Upper lobe of left lung (tissue), 6 donors: Measurements from ENCODE around the gene IRF5. TPM values are rescaled to one million over a fixed set of nuclear protein-coding genes. Genes with fewer than 3 reads are reported as not detected.

Source experiments
- ATAC-seq, 2 donors: fragments of 200-7000 bp; cut with Tn5 transposase; one replicate each; pipeline ENCODE4 v1.9.1; 2022; ENCODE audit warnings: mild to moderate bottlenecking in 2 of 2, moderate library complexity in 2 of 2; ENCODE audit not compliant: low FRiP score in 2 of 2
- DNase-seq, 2 donors: peaks; one replicate each; pipeline ENCODE4 v3.0.0-alpha.2; 2019 to 2020
- H3K27ac ChIP-seq, 4 donors: fragments of 200-600 bp; sonication (generic); one replicate each; pipeline ENCODE4 v1.5.1; 2016 to 2019
- H3K27me3 ChIP-seq, 4 donors: fragments of 200-600 bp; sonication (generic); one replicate each; pipeline ENCODE4 v1.5.1; 2017 to 2019
- H3K36me3 ChIP-seq, 4 donors: fragments of 200-600 bp; sonication (generic); one replicate each; pipeline ENCODE4 v1.5.1; 2016 to 2019
- H3K4me1 ChIP-seq, 4 donors: fragments of 200-600 bp; sonication (generic); one replicate each; pipeline ENCODE4 v1.5.1; 2018 to 2019
- H3K4me3 ChIP-seq, 4 donors: fragments of 200-600 bp; sonication (generic); one replicate each; pipeline ENCODE4 v1.5.1; 2017 to 2019; ENCODE audit warnings: mild to moderate bottlenecking in 2 of 4, moderate library complexity in 1 of 4
- H3K9me3 ChIP-seq, 4 donors: fragments of 200-600 bp; sonication (generic); one replicate each; pipeline ENCODE4 v1.5.1; 2018 to 2019
- EP300 ChIP-seq, 4 donors: sonication (generic); formaldehyde crosslinking; IDR thresholded peaks; one replicate each; pipeline ENCODE4 v1.5.1; 2017; ENCODE audit warnings: antibody characterized with exemption in 4 of 4, control low read depth in 2 of 4
- POLR2A ChIP-seq, 4 donors: fragments of 450-650 bp; IDR thresholded peaks; one replicate each; pipeline ENCODE4 v1.5.1; 2016 to 2017; ENCODE audit warnings: antibody characterized with exemption in 4 of 4, mild to moderate bottlenecking in 2 of 4
- POLR2AphosphoS5 ChIP-seq, 2 donors: sonication (generic); formaldehyde crosslinking; IDR thresholded peaks; one replicate each; pipeline ENCODE4 v1.5.1; 2017; ENCODE audit warnings: antibody characterized with exemption in 2 of 2
- WGBS, 2 donors: methylation state at CpG; one replicate each; pipeline ENCODE4 v1.1.5; 2017 to 2018; 5-methylcytosine and 5-hydroxymethylcytosine counted together
- total RNA-seq, 6 donors: library from RNA; depleted of rRNA in 4 of 6; stranded (reverse); fragments of >200 nt in 4 of 6; gene quantifications; one replicate each; pipeline versions ENCODE4 v1.1.0 to v1.2.1, GENCODE V29; 2016 to 2021
- TF ChIP-seq, protein P1 (sequence below), 6 experiments: fragments of 450-650 bp in 4 of 6; fragments of 200-600 bp in 2 of 6; sonication (generic) in 2 of 6; IDR thresholded peaks; one replicate each; pipeline ENCODE4 v1.5.1; 2016 to 2019; ENCODE audit warnings: antibody characterized with exemption in 6 of 6
- donor health status: DM: no; HTN: no; CAD: no; lungs with moderate emphysema.
- donor health status: DM: no; HTN: yes; CAD: no; lungs with severe emphysema.

Gene IRF5, protein sequence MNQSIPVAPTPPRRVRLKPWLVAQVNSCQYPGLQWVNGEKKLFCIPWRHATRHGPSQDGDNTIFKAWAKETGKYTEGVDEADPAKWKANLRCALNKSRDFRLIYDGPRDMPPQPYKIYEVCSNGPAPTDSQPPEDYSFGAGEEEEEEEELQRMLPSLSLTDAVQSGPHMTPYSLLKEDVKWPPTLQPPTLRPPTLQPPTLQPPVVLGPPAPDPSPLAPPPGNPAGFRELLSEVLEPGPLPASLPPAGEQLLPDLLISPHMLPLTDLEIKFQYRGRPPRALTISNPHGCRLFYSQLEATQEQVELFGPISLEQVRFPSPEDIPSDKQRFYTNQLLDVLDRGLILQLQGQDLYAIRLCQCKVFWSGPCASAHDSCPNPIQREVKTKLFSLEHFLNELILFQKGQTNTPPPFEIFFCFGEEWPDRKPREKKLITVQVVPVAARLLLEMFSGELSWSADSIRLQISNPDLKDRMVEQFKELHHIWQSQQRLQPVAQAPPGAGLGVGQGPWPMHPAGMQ
- total RNA-seq, result 10 to 100 TPM; 10.7 to 83.8 (median 45.8) TPM

DNA sequence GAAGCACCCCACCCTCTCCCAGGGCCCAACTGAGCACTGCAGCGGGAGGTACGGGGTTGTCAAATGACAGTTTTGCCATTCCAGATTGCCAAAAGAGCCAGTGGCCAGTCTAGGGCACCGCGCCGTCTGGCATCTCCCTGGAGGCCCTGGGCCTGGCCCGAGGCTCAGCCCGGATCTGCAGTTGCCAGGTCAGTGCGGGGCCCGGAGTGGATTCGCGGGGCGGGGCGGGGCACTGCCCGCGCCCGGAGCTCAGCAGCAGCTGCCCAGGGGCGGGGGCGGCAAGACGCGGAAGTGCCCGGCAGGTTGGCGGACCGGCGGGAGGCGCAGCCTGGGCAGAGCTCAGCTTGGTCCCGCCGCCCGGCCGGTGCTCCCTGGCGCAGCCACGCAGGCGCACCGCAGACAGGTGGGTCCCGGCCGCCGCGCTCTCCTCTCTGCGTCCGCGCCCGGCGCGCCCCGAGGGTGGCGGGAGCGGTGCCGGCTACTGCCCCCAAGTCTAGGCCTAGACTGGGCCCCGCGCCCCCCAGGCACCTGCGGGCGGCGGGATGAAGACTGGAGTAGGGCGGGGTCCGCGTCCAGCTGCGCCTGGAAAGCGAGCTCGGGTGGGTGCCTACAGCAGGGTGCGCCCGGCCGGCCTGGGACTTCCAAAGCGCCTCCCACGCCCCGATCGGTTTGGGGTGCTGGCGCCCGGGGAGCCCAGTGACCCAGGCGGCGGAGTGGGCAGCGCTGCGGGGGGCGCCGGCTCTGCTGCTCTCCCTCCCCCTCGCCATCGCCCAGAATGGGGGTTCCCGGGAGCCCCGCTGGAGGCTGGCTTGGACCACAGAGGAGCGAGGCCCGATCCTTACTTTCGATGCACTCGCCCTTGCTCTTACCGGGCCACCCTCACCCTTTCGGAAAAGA is at the start of gene IRF5:
Gene IRF5 (plus strand): TSS at position 281 of the 897 bp plus-strand sequence. CDS start 4,155 bp downstream, outside the sequence.
- peak in 1 of 2 donors; percentile 62 for ATAC-seq
- no peaks in the 10 kb centered on the region for H3K36me3 ChIP-seq
- no peaks in the 10 kb centered on the region for H3K9me3 ChIP-seq
- DNase-seq, result peak; percentile 77 to 93
- H3K27me3 ChIP-seq, result no peaks in the 10 kb centered on the region
- peaks cover 14 to 37% (median 18%) of the 10 kb centered on the region in 4 donors for H3K4me1 ChIP-seq
- WGBS, 2 donors, result 0 to 4% methylated on average over 17 to 25 of the region's 83 CpGs
- TF ChIP-seq POLR2AphosphoS5 (IDR thresholded peaks at IDR 0.05) (no peak), POLR2A (IDR thresholded peaks at IDR 0.05) (peak in 1 of 4 donors; percentile 75)
- H3K27ac ChIP-seq, result peak within 1 kb of the TSS; percentile 68 to 88 (median 78)
- peak within 1 kb of the TSS; percentile 47 to 66 (median 62) for H3K4me3 ChIP-seq

DNA sequence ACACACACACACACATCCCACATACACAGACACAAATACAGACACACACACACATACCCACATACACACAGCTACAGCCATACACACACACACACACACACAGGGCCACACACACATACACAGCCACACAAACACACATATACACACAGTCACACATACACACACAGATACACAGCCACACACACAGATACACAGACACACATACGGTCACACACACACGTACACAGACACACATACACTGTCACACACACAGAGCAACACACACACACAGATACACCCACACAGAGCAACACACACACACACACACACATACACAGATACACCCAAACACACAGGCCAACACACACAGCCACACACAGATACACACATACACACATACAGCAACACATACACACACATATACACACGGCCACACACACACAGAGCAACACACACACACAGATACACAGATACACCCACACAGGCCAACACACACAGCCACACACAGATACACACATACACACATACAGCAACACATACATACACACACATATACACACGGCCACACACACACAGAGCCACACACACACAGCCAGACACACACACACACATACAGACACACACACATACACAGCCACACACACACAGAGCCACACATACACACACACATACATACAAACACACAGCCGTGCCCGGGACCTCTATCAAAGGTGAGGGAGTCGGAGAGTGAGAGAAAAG is 49.5 kb upstream of the IRF5 start:
- Histone ChIP-seq H3K4me3 (no peak overlapping the region), H3K9me3 (no peaks in the 10 kb centered on the region), H3K27ac (no peak overlapping the region), H3K27me3 (peaks cover 0 to 13% (median 11%) of the 10 kb centered on the region in 4 donors), H3K4me1 (peaks cover 0 to 14% (median 3%) of the 10 kb centered on the region in 4 donors), H3K36me3 (no peaks in the 10 kb centered on the region)
- TF ChIP-seq, protein P1, sequence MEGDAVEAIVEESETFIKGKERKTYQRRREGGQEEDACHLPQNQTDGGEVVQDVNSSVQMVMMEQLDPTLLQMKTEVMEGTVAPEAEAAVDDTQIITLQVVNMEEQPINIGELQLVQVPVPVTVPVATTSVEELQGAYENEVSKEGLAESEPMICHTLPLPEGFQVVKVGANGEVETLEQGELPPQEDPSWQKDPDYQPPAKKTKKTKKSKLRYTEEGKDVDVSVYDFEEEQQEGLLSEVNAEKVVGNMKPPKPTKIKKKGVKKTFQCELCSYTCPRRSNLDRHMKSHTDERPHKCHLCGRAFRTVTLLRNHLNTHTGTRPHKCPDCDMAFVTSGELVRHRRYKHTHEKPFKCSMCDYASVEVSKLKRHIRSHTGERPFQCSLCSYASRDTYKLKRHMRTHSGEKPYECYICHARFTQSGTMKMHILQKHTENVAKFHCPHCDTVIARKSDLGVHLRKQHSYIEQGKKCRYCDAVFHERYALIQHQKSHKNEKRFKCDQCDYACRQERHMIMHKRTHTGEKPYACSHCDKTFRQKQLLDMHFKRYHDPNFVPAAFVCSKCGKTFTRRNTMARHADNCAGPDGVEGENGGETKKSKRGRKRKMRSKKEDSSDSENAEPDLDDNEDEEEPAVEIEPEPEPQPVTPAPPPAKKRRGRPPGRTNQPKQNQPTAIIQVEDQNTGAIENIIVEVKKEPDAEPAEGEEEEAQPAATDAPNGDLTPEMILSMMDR (IDR thresholded peaks at IDR 0.05), result no peak
- TF ChIP-seq POLR2A (IDR thresholded peaks at IDR 0.05) (no peak), EP300 (IDR thresholded peaks at IDR 0.05) (no peak), POLR2AphosphoS5 (IDR thresholded peaks at IDR 0.05) (no peak)
- no peak for ATAC-seq
- DNase-seq, result no peak
- 80 to 87% methylated on average over 7 of the region's 7 CpGs for WGBS, 2 donors

GRCh38 chr7:128888756-128889095 is 49.0 kb upstream of the IRF5 start:
- Histone ChIP-seq H3K27me3 (peaks cover 0 to 13% (median 11%) of the 10 kb centered on the region in 4 donors), H3K27ac (no peak overlapping the region), H3K4me1 (peaks cover 0 to 14% (median 3%) of the 10 kb centered on the region in 4 donors), H3K36me3 (no peaks in the 10 kb centered on the region), H3K9me3 (no peaks in the 10 kb centered on the region), H3K4me3 (no peak overlapping the region)
- WGBS, 2 donors, result 80 to 84% methylated on average over 11 of the region's 11 CpGs
- no peak for ATAC-seq
- DNase-seq, result peak in 1 of 2 donors; percentile 65
- TF ChIP-seq, protein P1 (IDR thresholded peaks at IDR 0.05), result no peak
- TF ChIP-seq POLR2AphosphoS5 (IDR thresholded peaks at IDR 0.05) (no peak), EP300 (IDR thresholded peaks at IDR 0.05) (no peak), POLR2A (IDR thresholded peaks at IDR 0.05) (no peak)

GRCh38 chr7:128889121-128889520 is 48.6 kb upstream of the IRF5 start:
- WGBS, 2 donors, result 76 to 79% methylated on average over 7 to 8 of the region's 8 CpGs

More at GRCh38 chr7:128889121-128889520, 48.6 kb upstream of the IRF5 start:
- peaks cover 0 to 13% (median 11%) of the 10 kb centered on the region in 4 donors for H3K27me3 ChIP-seq
- TF ChIP-seq POLR2AphosphoS5 (IDR thresholded peaks at IDR 0.05) (no peak), EP300 (IDR thresholded peaks at IDR 0.05) (no peak), POLR2A (IDR thresholded peaks at IDR 0.05) (no peak)
- TF ChIP-seq, protein P1 (IDR thresholded peaks at IDR 0.05), result no peak
- H3K27ac ChIP-seq, result no peak overlapping the region
- ATAC-seq, result no peak
- H3K4me3 ChIP-seq, result no peak overlapping the region
- no peak for DNase-seq
- H3K36me3 ChIP-seq, result no peaks in the 10 kb centered on the region
- H3K4me1 ChIP-seq, result peaks cover 0 to 14% (median 3%) of the 10 kb centered on the region in 4 donors
- no peaks in the 10 kb centered on the region for H3K9me3 ChIP-seq
